ENCODE data around the gene AK1. TPM values are rescaled to one million over a fixed set of nuclear protein-coding genes. Genes with fewer than 3 reads are reported as not detected.
"Not testable (repeated sequence)": the region's sequence is repeated elsewhere in the genome, so short reads cannot be mapped to it uniquely, and the experiment has no call there.

Gene AK1
- total RNA-seq, 1 experiment from 2014 or later = 34.4 TPM

GRCh38 chr9:127846443-127847177 is 30.9 kb downstream of the AK1 start:
- TF ChIP-seq STAT6 (CRISPR knock-in tag; conservative IDR thresholded peaks at IDR 0.05; ENCODE audit: low read depth) (no peak), GABPB1 (CRISPR knock-in tag; IDR thresholded peaks at IDR 0.05) (no peak)
- Mint-ChIP-seq H3K27me3 (ENCODE audit: low read depth) (no peaks in the 10 kb centered on the region), H3K36me3 (peaks cover 12% of the 10 kb centered on the region), H3K4me3 (no peak overlapping the region), H3K4me1 (peaks cover 9% of the 10 kb centered on the region), H3K27ac (no peak overlapping the region), H3K9me3 (peaks cover 16% of the 10 kb centered on the region)
- ChIA-PET POLR2A (interaction anchor here (1.0 kb wide), 1 partner anchor 18 kb away, joined by 3 read pairs; no protein-coding TSS in a partner anchor), CTCF (interaction anchor here (1.4 to 1.5 kb wide), 2 partner anchors 23 kb away, joined by 3 to 6 read pairs; no protein-coding TSS in a partner anchor)
- ATAC-seq (no peak), DNase-seq (ENCODE audit: low spot score) (no peak)

- H3K9me3 Mint-ChIP-seq = peaks cover 16% of the 10 kb centered on the region
- H3K27ac Mint-ChIP-seq = not testable (repeated sequence)
- CTCF ChIA-PET = interaction anchor here (0.5 to 1.9 kb wide), 6 partner anchors 9 to 272 kb away, joined by 3 to 6 read pairs (median 4); partner anchors contain the start of genes ENG and FPGS
Observed at GRCh38 chr9:127845619-127846018, 31.9 kb downstream of the AK1 start.

GRCh38 chr9:127844821-127845359 is 32.6 kb downstream of the AK1 start:
- H3K9me3 Mint-ChIP-seq = peaks cover 16% of the 10 kb centered on the region

More at GRCh38 chr9:127845619-127846018, 31.9 kb downstream of the AK1 start:
- ATAC-seq; H3K4me3 Mint-ChIP-seq; H3K27me3 Mint-ChIP-seq (ENCODE audit: low read depth); DNase-seq (ENCODE audit: low spot score); H3K4me1 Mint-ChIP-seq; POLR2A ChIA-PET: not testable (repeated sequence)
- H3K36me3 Mint-ChIP-seq = peaks cover 12% of the 10 kb centered on the region

More at GRCh38 chr9:127844821-127845359, 32.6 kb downstream of the AK1 start:
- H3K4me1 Mint-ChIP-seq = peaks cover 9% of the 10 kb centered on the region
- peak; percentile 69 for TF ChIP-seq PRDM15 (CRISPR knock-in tag; IDR thresholded peaks at IDR 0.05)
- no peak for TF ChIP-seq E2F4 (CRISPR knock-in tag; IDR thresholded peaks at IDR 0.05; ENCODE audit: borderline replicate concordance, low read depth)
- H3K27me3 Mint-ChIP-seq (ENCODE audit: low read depth) = no peaks in the 10 kb centered on the region
- peak; percentile 40 for DNase-seq (ENCODE audit: low spot score)
- peaks cover 12% of the 10 kb centered on the region for H3K36me3 Mint-ChIP-seq
- peak overlapping the region; percentile 45 for H3K27ac Mint-ChIP-seq
- no peak overlapping the region for H3K4me3 Mint-ChIP-seq
- peak; percentile 83 for ATAC-seq
- ChIA-PET CTCF (interaction anchor here (0.7 to 1.9 kb wide), 9 partner anchors 10 to 273 kb away, joined by 3 to 6 read pairs (median 4); partner anchors contain the start of genes ENG and FPGS), POLR2A (no interaction called here)
